Fibroblast of lung (primary cell): ENCODE measurements around the gene TOP1. TPM values are rescaled to one million over a fixed set of nuclear protein-coding genes. Genes with fewer than 3 reads are reported as not detected.

Experiments
- DNase-seq, 2 donors: peaks; one replicate each; pipeline versions ENCODE4 v3.0.0 to v3.0.0-alpha.2; 2010; ENCODE audit warnings: low read depth in 2 of 2
- H2AFZ ChIP-seq: 2 replicates; pipeline ENCODE4 v1.5.1; 2012; ENCODE audit warnings: low read length, control low read depth, inconsistent platforms
- H3K27ac ChIP-seq: 2 replicates; pipeline ENCODE4 v1.5.1; 2011; ENCODE audit warnings: low read length, control low read depth; ENCODE audit not compliant: insufficient read depth
- H3K27me3 ChIP-seq: 2 replicates; pipeline ENCODE4 v1.5.1; 2011; ENCODE audit warnings: mild to moderate bottlenecking, low read length; ENCODE audit not compliant: control insufficient read depth, insufficient read depth
- H3K36me3 ChIP-seq: 2 replicates; pipeline ENCODE4 v1.5.1; 2011; ENCODE audit warnings: low read length; ENCODE audit not compliant: control insufficient read depth, insufficient read depth
- H3K4me1 ChIP-seq: 2 replicates; pipeline ENCODE4 v1.5.1; 2011; ENCODE audit warnings: low read length; ENCODE audit not compliant: control insufficient read depth, insufficient read depth; ENCODE audit errors: extremely low read depth
- H3K4me2 ChIP-seq: 2 replicates; pipeline ENCODE4 v1.5.1; 2011; ENCODE audit warnings: low read length, control low read depth; ENCODE audit not compliant: insufficient read depth; ENCODE audit errors: extremely low read depth
- H3K4me3 ChIP-seq, 4 experiments: fragments of 200-600 bp in 1 of 4; sonication (generic) in 1 of 4; replicated peaks in 1 of 4; 2 replicates each; pipeline ENCODE4 v1.5.1; 2011 to 2016; ENCODE audit warnings: low read length in 4 of 4, low read depth in 3 of 4, mild to moderate bottlenecking in 3 of 4, control low read depth in 2 of 4, inconsistent platforms in 1 of 4, mixed read lengths in 1 of 4; ENCODE audit not compliant: insufficient read depth in 1 of 4; ENCODE audit errors: control extremely low read depth in 1 of 4
- H3K79me2 ChIP-seq: 2 replicates; pipeline ENCODE4 v1.5.1; 2012; ENCODE audit warnings: mild to moderate bottlenecking, low read length, inconsistent platforms; ENCODE audit not compliant: control insufficient read depth, insufficient read depth
- H3K9ac ChIP-seq: 2 replicates; pipeline ENCODE4 v1.5.1; 2011; ENCODE audit warnings: mild to moderate bottlenecking, low read length, control low read depth; ENCODE audit not compliant: insufficient read depth
- H3K9me3 ChIP-seq: 2 replicates; pipeline ENCODE4 v1.5.1; 2012; ENCODE audit warnings: low read depth, low read length; ENCODE audit not compliant: control insufficient read depth, insufficient read depth
- H4K20me1 ChIP-seq: 2 replicates; pipeline ENCODE4 v1.5.1; 2011; ENCODE audit warnings: low read length; ENCODE audit not compliant: control insufficient read depth, insufficient read depth; ENCODE audit errors: extremely low read depth
- CTCF ChIP-seq, 2 donors: IDR thresholded peaks in 1 of 2; conservative IDR thresholded peaks in 1 of 2; 1 replicate in 1 of 2; 2 replicates in 1 of 2; pipeline ENCODE4 v1.5.1; 2011 to 2012; ENCODE audit warnings: low read length in 2 of 2, control low read depth in 1 of 2, inconsistent platforms in 1 of 2, low read depth in 1 of 2, mild to moderate bottlenecking in 1 of 2
- EZH2 ChIP-seq: IDR thresholded peaks from 2 replicates; pipeline ENCODE4 v1.5.1; 2012; ENCODE audit warnings: low read length, control low read depth, mild to moderate bottlenecking; ENCODE audit errors: missing control alignments
- polyA plus RNA-seq, 2 donors: library from polyadenylated mRNA; depleted of rRNA in 1 of 2; stranded (reverse) in 1 of 2; unstranded in 1 of 2; fragments of >200 nt; gene quantifications; 2 replicates each; pipeline ENCODE4 v1.2.1, GENCODE V29; 2011 to 2012; ENCODE audit warnings: missing spikeins in 1 of 2
- total RNA-seq: library from RNA; depleted of rRNA; stranded (reverse); fragments of >200 nt; gene quantifications from 2 replicates; pipeline ENCODE4 v1.2.1, GENCODE V29; 2014

Gene TOP1
- total and polyA plus RNA-seq, 2 donors (not counting 1 experiment from before 2014, with no cell fraction given), result 18.4 to 35.3 TPM

- Histone ChIP-seq H3K4me3 (no peak overlapping the region), H3K27me3 (no peaks in the 10 kb centered on the region), H4K20me1 (no peaks in the 10 kb centered on the region), H3K79me2 (peaks cover 10% of the 10 kb centered on the region), H3K4me2 (no peak overlapping the region), H3K4me1 (peaks cover 27% of the 10 kb centered on the region), H3K27ac (no peak overlapping the region), H3K36me3 (no peaks in the 10 kb centered on the region), H2AFZ (no peak overlapping the region), H3K9ac (no peak overlapping the region), H3K9me3 (no peaks in the 10 kb centered on the region)
- TF ChIP-seq EZH2 (no peak), CTCF (conservative IDR thresholded peaks at IDR 0.05 in 1 of 2, IDR thresholded peaks at IDR 0.05 in 1 of 2; ENCODE audit: low read depth in 1 of 2, low read length in 2 of 2) (no peak)
- DNase-seq, result no peak
Observed at GRCh38 chr20:41007481-41007880, 21.1 kb upstream of the TOP1 start.

GRCh38 chr20:41009946-41010345 lies 18.7 kb upstream of the TOP1 start:
- TF ChIP-seq EZH2 (no peak), CTCF (conservative IDR thresholded peaks at IDR 0.05 in 1 of 2, IDR thresholded peaks at IDR 0.05 in 1 of 2; ENCODE audit: low read depth in 1 of 2, low read length in 2 of 2) (no peak)
- no peak overlapping the region for H2AFZ ChIP-seq
- peaks cover 1% of the 10 kb centered on the region for H3K79me2 ChIP-seq
- H3K4me1 ChIP-seq, result peaks cover 18% of the 10 kb centered on the region
- no peak overlapping the region for H3K27ac ChIP-seq
- H3K4me3 ChIP-seq, result no peak overlapping the region
- H3K4me2 ChIP-seq, result no peak overlapping the region
- no peaks in the 10 kb centered on the region for H4K20me1 ChIP-seq
- H3K9ac ChIP-seq, result no peak overlapping the region
- no peaks in the 10 kb centered on the region for H3K9me3 ChIP-seq
- peak in 1 of 2 donors; percentile 75 for DNase-seq
- no peaks in the 10 kb centered on the region for H3K27me3 ChIP-seq
- no peaks in the 10 kb centered on the region for H3K36me3 ChIP-seq

GRCh38 chr20:41011551-41012067 lies 17.0 kb upstream of the TOP1 start:
- no peak for TF ChIP-seq CTCF (conservative IDR thresholded peaks at IDR 0.05 in 1 of 2, IDR thresholded peaks at IDR 0.05 in 1 of 2; ENCODE audit: low read depth in 1 of 2, low read length in 2 of 2)
- no peak for TF ChIP-seq EZH2

More at GRCh38 chr20:41011551-41012067, 17.0 kb upstream of the TOP1 start:
- H2AFZ ChIP-seq, result no peak overlapping the region
- H3K36me3 ChIP-seq, result no peaks in the 10 kb centered on the region
- DNase-seq, result no peak
- H3K9ac ChIP-seq, result no peak overlapping the region
- H3K4me1 ChIP-seq, result peaks cover 8% of the 10 kb centered on the region
- H4K20me1 ChIP-seq, result no peaks in the 10 kb centered on the region
- no peaks in the 10 kb centered on the region for H3K9me3 ChIP-seq
- H3K79me2 ChIP-seq, result no peaks in the 10 kb centered on the region
- H3K27me3 ChIP-seq, result no peaks in the 10 kb centered on the region
- no peak overlapping the region for H3K27ac ChIP-seq
- no peak overlapping the region for H3K4me3 ChIP-seq
- no peak overlapping the region for H3K4me2 ChIP-seq
